Measurements from ENCODE around the gene SHISA9. TPM values are rescaled to one million over a fixed set of nuclear protein-coding genes. Genes with fewer than 3 reads are reported as not detected.

SHISA9 gene
- 0.02 to 0.14 TPM (median 0.02 TPM) in 3 of 5 replicates, not detected in the others for total RNA-seq (2022; extraction: Qiagen RNA extraction; ENCODE audit: low read depth)

GRCh38 chr16:12901597-12902461 is at the start of gene SHISA9:
SHISA9 (plus strand) TSS chr16:12901598.

Other genes starting within 250 kb of the SHISA9 start
- gene CPPED1, start 97.7 kb upstream of the SHISA9 start, total RNA-seq (2022; extraction: Qiagen RNA extraction; ENCODE audit: low read depth), result 19.4 to 21.5 TPM (median 20.5 TPM) in 5 replicates

Data from A549 treated with CpdA at 1 μM for 4 hours (cell line).